Testis (tissue), 3 donors: ENCODE data around the gene TBC1D22A. TPM values are rescaled to one million over a fixed set of nuclear protein-coding genes. Genes with fewer than 3 reads are reported as not detected.
A peak's percentile ranks its signal among the peaks of the same experiment; 100 is the strongest.

Experiments used
- DNase-seq: peaks from one replicate; pipeline ENCODE4 v3.0.0-alpha.2; 2019
- H3K27ac ChIP-seq, 2 donors: fragments of 200-600 bp; sonication (generic); one replicate each; pipeline ENCODE4 v1.5.1; 2019
- H3K27me3 ChIP-seq: fragments of 200-600 bp; sonication (generic); one replicate; pipeline ENCODE4 v1.5.1; 2019
- H3K36me3 ChIP-seq: fragments of 200-600 bp; sonication (generic); one replicate; pipeline ENCODE4 v1.5.1; 2017; ENCODE audit warnings: low read depth; ENCODE audit errors: missing control alignments
- H3K4me1 ChIP-seq: fragments of 200-600 bp; sonication (generic); one replicate; pipeline ENCODE4 v1.5.1; 2019
- H3K4me3 ChIP-seq, 2 donors: fragments of 200-600 bp; sonication (generic); one replicate each; pipeline ENCODE4 v1.5.1; 2017 to 2019
- H3K9me3 ChIP-seq: fragments of 200-600 bp; sonication (generic); one replicate; pipeline ENCODE4 v1.5.1; 2017
- CTCF ChIP-seq, 3 experiments: fragments of 450-650 bp in 2 of 3; fragments of 200-600 bp in 1 of 3; sonication (generic) in 1 of 3; IDR thresholded peaks; one replicate each; pipeline ENCODE4 v1.5.1; 2016 to 2019; ENCODE audit warnings: antibody characterized with exemption in 3 of 3, mild to moderate bottlenecking in 2 of 3, moderate library complexity in 1 of 3
- POLR2A ChIP-seq: fragments of 450-650 bp; IDR thresholded peaks from one replicate; pipeline ENCODE4 v1.6.1; 2017; ENCODE audit warnings: antibody characterized with exemption, mild to moderate bottlenecking, moderate library complexity
- WGBS, 2 donors: methylation state at CpG; one replicate each; pipeline ENCODE4 v1.1.5; 2018; 5-methylcytosine and 5-hydroxymethylcytosine counted together
- intact Hi-C: fragments of 100-400 bp; cut with DNase I; formaldehyde crosslinking; loops from one replicate; pipeline ENCODE4 v1.15.1; 2023; ENCODE audit warnings: low total_unique reads
- polyA plus RNA-seq: library from polyadenylated mRNA; stranded (reverse); fragments of 350-450 nt; fragmentation: Illumina TruSeq; extraction: RNeasy Lipid Tissue Mini Kit (QIAGEN cat#74804); gene quantifications from one replicate; pipeline ENCODE4 v1.2.3, GENCODE V29; 2014; ENCODE audit warnings: low read depth, low replicate concordance; ENCODE audit not compliant: insufficient read depth
- total RNA-seq, 2 donors: library from RNA; depleted of rRNA; stranded (reverse); fragments of >200 nt; gene quantifications; one replicate each; pipeline ENCODE4 v1.2.3, GENCODE V29; 2016

Gene TBC1D22A
- total and polyA plus RNA-seq, 3 donors from 2014 or later = 16.6 to 32.8 (median 28.5) TPM

DNA sequence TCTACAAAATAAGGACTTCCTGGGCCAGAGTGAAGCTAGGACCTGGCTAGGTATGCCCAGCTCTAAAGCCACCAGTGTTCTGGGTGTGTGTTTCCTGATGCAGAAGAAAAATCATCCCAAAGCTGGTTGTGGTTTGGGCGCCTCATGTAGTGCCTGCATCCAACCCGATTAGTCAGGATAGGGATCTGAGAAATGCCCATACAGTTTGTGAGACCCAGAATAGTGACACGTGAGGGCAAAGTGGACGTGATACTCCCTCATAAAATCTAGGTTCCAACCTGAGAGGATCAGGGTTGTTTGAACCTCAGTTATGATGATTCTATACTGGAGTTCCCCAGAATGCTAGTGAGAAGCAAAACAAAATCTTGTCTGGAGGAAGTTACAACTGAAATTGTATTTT lies 238.4 kb downstream of the TBC1D22A start:
- intact Hi-C loops = no loop called here
- WGBS, 2 donors = 87 to 96% methylated on average over 4 of the region's 4 CpGs
- no peak overlapping the region for H3K27ac ChIP-seq

DNA sequence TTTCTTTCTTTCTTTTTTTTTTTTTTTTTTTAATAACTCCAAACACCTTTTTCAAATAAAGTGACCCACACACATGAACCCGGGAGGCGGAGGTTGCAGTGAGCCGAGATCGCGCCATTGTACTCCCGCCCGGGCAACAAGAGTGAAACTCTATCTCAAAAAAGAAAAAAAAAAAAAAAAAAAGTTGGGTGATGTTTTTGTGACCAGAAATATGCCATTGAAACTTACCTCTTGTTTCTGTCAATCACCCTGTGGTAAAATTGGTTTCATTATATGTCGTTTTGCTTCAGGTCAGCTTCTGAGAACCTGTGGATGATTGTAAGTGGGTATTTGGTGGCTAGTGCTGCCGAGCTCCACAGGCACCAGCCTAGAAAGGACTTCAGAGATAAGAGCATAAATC lies 238.8 kb downstream of the TBC1D22A start:
- intact Hi-C loops = no loop called here
- WGBS, 2 donors = 88 to 94% methylated on average over 9 of the region's 9 CpGs
- H3K4me3 ChIP-seq = no peak overlapping the region
- no peaks in the 10 kb centered on the region for H3K9me3 ChIP-seq
- TF ChIP-seq POLR2A (no peak), CTCF (IDR thresholded peaks at IDR 0.05) (no peak)
- H3K27me3 ChIP-seq = no peaks in the 10 kb centered on the region
- no peak overlapping the region for H3K27ac ChIP-seq
- H3K36me3 ChIP-seq = no peaks in the 10 kb centered on the region
- H3K4me1 ChIP-seq = no peaks in the 10 kb centered on the region
- no peak for DNase-seq

More for the DNA sequence above, 238.4 kb downstream of the TBC1D22A start:
- no peaks in the 10 kb centered on the region for H3K4me1 ChIP-seq
- no peaks in the 10 kb centered on the region for H3K36me3 ChIP-seq
- no peak for DNase-seq
- no peaks in the 10 kb centered on the region for H3K27me3 ChIP-seq
- H3K4me3 ChIP-seq = no peak overlapping the region
- TF ChIP-seq POLR2A (no peak), CTCF (IDR thresholded peaks at IDR 0.05) (no peak)
- H3K9me3 ChIP-seq = no peaks in the 10 kb centered on the region

GRCh38 chr22:47002692-47003091 lies 240.2 kb downstream of the TBC1D22A start:
- no peak for TF ChIP-seq POLR2A
- TF ChIP-seq CTCF (IDR thresholded peaks at IDR 0.05) = no peak
- DNase-seq = peak; percentile 13
- WGBS, 2 donors = 79 to 84% methylated on average over 8 of the region's 8 CpGs
- Histone ChIP-seq H3K9me3 (no peaks in the 10 kb centered on the region), H3K27me3 (no peaks in the 10 kb centered on the region), H3K4me3 (no peak overlapping the region), H3K27ac (no peak overlapping the region), H3K36me3 (no peaks in the 10 kb centered on the region), H3K4me1 (no peaks in the 10 kb centered on the region)
- intact Hi-C loops = no loop called here

- H3K27ac ChIP-seq = no peak overlapping the region
- no peak overlapping the region for H3K4me3 ChIP-seq
- no peaks in the 10 kb centered on the region for H3K9me3 ChIP-seq
- TF ChIP-seq CTCF (IDR thresholded peaks at IDR 0.05) = no peak
- no peak for TF ChIP-seq POLR2A
- intact Hi-C loops = no loop called here
- no peaks in the 10 kb centered on the region for H3K27me3 ChIP-seq
- WGBS, 2 donors = 93 to 95% methylated on average over 8 of the region's 8 CpGs
- no peaks in the 10 kb centered on the region for H3K4me1 ChIP-seq
- no peak for DNase-seq
- H3K36me3 ChIP-seq = no peaks in the 10 kb centered on the region
These were observed 243.3 kb downstream of the TBC1D22A start for GRCh38 chr22:47005506-47006408.

DNA sequence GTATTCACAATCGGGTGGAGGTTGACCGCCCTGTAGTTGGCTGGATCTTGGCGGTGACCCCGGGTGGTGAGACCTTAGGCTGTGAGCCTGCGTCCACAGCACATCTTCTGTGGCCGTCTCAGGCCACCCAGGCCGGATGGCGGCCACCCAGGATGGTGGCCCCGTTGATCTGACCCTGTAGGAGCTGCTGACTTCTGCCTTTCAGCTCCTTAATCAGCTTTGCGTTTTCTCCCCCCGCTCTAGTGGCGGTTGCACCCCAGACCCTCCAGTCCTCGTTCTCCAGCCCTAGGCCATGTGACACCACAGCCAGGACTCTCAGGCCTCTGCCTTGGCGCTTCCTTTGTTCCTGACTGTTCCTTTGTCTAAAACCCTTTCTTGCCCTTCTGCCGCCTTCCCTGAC lies 244.0 kb downstream of the TBC1D22A start:
- Histone ChIP-seq H3K4me3 (no peak overlapping the region), H3K27ac (no peak overlapping the region), H3K27me3 (no peaks in the 10 kb centered on the region), H3K36me3 (no peaks in the 10 kb centered on the region), H3K4me1 (no peaks in the 10 kb centered on the region), H3K9me3 (no peaks in the 10 kb centered on the region)
- intact Hi-C loops = no loop called here
- DNase-seq = no peak
- TF ChIP-seq POLR2A = no peak
- no peak for TF ChIP-seq CTCF (IDR thresholded peaks at IDR 0.05)
- WGBS, 2 donors = 90 to 92% methylated on average over 7 to 15 of the region's 15 CpGs
